Measurements from ENCODE around the gene ABO.
"Not testable (repeated sequence)": the region's sequence is repeated elsewhere in the genome, so short reads cannot be mapped to it uniquely, and the experiment has no call there.

ABO gene

DNA sequence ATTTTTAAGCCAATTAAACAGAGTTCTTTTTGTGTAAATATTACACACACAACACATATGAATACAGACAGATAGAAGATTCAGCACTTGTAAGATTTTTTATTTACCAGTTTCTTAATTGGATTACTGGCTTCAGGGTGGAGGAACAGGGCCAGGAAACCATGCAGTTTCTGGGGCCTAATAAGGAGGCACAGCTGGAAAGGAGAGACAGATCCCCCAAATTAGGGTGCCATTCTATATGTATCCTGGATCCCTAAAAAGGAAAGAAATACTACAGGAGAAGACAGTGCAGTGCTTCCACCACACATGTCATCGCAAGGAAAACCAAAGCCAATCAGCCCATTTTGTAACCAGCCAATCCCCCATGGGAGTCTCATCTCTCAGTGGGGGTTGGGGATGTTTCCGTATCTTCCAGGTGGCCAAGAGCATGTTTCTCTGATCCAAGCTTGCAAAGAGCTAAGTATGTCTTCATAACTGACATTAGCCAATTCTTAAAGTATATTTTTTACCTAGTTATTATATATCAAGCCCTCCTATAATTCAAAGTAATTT, 15.8 kb upstream of the ABO start:
- no peak for DNase-seq (ENCODE audit: low read depth in 3 of 3)

DNA sequence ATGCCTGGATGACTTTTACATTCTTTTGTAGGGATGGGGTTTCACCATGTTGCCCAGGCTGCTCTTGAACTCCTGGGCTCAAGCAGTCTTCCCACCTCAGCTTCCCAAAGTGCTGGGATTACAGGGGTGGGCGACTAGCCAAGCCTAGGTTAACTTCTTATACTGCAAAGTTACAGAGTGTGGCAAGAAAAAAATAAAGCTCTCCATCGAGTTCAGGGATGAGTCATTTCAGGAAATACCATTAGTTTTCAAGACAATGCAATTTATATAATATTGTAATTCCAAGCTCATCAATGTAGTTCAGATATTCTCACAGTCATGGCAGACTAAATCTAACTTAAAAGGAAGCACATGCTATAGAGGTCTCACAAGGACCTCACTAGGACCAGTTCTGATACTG, 11.5 kb upstream of the ABO start:
- DNase-seq (ENCODE audit: low read depth in 3 of 3) = no peak

DNA sequence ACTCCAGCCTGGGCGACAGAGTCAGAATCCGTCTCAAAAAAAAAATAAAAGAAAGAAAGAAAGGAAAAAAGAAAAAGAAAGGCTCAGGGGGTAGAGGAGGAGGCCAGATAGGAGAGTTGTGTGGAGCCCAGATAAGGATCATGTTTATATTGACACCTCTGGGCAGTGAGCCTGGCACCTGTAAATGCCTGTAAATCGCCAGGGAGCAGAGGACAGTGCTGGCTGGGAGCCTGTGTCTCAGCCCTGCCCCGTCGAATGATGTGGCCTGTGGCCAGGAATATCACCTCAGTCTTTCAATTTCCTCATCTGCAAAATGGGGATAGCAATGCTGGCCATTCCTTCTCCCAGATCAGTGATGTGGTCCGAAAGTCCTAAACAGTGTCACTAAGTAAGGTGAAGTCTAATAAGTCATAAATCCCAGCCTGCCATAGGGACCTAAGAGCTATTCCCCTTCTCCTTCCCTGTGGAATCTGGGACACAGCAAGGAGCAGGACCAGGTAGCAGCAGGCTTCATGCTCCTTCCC, 10.3 kb upstream of the ABO start:
- DNase-seq (ENCODE audit: low read depth in 3 of 3) = no peak

DNA sequence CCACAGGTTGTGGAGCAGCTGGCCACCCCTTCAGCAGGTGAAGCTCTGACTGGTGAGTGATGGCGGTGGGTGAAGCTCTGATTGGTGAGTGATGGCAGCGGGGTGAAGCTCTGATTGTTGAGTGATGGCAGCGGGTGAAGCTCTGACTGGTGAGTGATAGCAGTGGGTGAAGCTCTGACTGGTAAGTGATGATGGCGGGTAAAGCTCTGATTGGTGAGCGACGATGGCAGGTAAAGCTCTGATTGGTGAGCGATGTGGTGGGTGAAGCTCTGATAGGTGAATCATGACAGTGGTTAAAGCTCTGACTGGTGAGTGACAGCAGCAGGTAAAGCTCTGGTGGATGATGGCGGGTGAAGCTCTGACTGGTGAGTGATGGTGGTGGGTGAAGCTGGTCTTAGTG, 9.4 kb upstream of the ABO start:
- no peak for DNase-seq (ENCODE audit: low read depth in 3 of 3)

DNA sequence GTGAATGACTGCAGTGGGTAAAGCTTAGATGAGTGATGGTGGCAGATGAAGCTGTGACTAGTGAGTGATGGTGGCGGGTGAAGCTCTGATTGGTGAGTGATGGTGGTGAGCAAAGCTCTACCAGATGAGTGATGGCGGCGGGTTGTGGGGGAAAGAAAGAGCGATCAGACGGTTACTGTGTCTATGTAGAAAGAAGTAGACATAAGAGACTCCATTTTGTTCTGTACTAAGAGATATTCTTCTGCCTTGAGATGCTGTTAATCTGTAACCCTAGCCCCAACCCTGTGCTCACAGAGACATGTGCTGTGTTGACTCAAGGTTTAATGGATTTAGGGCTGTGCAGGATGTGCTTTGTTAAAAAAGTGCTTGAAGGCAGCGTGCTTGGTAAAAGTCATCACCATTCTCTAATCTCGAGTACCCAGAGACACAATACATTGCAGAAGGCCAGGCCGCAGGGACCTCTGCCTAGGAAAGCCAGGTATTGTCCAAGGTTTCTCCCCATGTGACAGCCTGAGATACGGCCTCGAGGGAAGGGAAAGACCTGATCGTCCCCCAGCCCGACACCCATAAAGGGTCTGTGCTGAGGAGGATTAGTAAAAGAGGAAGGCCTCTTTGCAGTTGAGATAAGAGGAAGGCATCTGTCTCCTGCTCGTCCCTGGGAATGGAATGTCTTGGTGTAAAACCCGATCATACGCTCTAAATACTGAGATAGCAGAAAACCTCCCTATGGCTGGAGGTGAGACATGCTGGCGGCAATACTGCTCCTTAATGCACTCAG, 8.4 kb upstream of the ABO start:
- DNase-seq (ENCODE audit: low read depth in 3 of 3) = not testable (repeated sequence)

DNA sequence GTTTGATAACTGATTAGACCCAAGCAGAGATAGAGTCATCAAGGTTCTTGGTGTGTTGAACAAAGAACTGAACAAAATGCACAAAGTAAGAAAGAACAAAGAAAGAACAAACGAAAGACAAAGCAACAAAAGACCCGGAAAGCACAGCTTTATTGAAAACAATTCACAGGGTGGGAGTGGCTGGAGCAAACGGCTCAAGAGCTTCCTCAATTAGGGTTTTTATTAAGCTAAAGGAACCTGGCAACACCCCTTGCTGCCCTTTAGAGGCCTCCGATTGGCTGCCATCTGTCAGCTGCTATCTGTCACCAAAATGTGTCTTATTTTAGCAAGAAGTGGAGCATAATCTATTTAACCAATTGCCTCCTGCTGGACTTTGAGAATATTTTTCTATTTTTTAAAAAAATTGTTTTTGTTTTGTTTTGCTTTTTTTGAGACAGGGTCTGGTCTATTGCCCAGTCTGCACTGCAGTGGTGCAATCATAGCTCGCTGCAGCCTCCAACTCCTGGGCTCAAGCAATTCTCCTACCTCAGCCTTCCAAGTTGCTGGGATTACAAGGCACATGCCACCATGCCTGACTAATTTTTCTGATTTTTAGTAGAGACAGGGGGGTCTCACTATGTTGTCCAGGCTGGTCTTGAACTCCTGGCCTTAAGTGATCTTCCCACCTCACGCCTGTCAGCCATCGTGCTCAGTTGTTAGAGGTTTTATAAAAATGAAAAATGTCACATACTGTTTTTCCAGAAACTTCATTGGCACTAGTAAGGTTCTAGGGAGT, 7.7 kb upstream of the ABO start:
- no peak for DNase-seq (ENCODE audit: low read depth in 3 of 3)

DNA sequence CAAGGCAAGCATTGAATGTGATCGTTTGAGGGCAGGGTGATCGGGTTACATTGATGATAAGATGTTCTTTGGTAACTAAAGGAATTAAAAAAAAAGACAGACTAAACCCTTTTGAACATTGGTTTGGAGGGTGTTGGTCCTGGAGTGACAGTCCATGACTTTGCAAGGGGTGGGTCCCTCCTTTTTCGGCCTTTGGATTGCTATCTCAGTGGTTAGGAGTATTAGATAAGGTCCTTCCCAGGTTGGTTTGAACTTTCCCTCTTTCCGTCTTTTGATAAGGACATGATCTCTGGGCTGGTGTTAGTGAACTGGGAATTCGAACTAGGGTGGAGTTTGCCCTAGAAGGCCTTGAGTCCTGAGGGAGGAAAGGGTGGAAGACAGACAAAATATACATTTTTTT, 5.4 kb upstream of the ABO start:
- no peak for DNase-seq (ENCODE audit: low read depth in 3 of 3)

DNA sequence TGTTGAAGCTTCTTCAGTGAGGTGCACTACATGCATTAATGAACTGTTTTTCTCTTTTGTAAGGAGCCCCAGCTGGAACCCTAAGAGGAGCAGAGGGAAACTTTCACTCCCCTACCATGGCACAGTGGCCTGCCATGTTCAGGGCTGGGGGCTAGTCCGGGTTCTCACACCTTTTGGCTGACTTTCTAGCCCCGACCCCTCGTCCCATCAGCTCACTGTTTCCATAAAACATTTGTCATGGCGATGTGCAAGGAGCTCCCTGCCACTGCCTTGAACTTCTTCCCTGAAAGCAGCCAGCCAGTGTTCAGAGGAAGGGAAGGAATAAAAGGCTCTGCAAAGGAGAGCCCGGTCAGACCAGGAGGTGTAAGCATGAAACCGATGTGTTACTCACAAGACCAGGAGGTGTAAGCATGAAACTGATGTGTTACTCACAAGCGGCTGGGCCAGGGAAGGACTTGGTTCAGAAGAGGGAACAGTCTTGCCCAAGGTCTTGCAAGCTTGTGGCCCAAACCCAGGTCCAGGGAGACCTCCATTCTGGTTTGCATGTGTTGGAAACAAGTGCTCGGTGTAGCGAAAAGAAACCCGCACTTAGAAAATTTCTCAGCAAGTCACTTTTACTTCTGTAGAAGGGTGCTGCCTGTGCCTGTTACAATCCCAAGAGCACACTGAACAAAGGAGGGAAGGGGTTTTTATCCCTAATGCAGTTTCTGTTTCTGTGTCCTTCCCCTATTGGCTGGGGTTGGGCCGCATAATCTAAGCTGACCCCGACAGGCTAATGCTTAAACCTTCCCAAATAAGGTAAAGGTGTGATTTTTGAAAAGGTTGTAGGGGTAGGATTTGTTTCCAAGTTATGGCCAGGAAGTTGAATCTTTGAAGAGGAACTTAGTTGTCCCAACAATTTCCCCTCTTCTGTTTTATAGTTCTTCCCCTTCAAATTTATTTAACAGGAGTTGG, 3.4 kb upstream of the ABO start:
- no peak for DNase-seq (ENCODE audit: low read depth in 3 of 3)

DNA sequence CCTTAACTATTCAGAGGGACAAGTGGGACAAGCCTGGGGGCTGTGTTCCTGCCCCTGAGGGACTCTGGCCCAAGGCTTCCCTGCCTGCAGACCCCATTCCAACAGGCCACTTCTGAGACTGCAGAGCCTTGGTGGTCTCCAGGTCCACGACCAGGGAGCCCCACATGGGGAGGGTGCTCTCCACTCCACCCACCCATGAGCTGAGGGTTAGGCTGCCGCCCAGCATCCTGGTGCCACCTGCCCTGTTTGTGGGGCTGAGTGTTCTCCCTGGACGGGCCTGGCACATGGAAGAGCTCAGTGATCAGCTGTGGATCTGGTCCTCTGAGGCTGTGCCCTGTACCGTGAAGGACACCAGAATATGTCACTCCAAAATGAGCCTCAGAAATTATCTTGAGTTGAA, 2.5 kb upstream of the ABO start:
- no peak for DNase-seq (ENCODE audit: low read depth in 3 of 3)

DNA sequence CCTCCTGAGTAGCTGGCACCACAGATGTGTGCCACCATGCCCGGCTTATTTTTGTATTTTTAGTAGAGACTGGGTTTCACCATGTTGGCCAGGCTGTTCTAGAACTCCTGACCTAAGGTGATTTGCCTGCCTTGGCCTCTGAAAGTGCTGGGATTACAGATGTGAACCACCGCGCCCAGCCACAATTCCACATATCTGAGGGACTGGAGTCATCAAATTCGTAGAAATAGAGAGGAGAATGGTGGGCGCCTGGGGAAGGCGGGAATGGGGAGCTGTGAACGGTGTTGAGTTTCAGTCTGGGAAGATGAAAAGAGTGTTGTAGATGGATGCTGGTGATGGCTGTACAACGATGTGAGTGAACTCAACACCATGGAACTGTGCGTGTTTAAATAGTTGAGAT, 1.9 kb upstream of the ABO start:
- no peak for DNase-seq (ENCODE audit: low read depth in 3 of 3)

DNA sequence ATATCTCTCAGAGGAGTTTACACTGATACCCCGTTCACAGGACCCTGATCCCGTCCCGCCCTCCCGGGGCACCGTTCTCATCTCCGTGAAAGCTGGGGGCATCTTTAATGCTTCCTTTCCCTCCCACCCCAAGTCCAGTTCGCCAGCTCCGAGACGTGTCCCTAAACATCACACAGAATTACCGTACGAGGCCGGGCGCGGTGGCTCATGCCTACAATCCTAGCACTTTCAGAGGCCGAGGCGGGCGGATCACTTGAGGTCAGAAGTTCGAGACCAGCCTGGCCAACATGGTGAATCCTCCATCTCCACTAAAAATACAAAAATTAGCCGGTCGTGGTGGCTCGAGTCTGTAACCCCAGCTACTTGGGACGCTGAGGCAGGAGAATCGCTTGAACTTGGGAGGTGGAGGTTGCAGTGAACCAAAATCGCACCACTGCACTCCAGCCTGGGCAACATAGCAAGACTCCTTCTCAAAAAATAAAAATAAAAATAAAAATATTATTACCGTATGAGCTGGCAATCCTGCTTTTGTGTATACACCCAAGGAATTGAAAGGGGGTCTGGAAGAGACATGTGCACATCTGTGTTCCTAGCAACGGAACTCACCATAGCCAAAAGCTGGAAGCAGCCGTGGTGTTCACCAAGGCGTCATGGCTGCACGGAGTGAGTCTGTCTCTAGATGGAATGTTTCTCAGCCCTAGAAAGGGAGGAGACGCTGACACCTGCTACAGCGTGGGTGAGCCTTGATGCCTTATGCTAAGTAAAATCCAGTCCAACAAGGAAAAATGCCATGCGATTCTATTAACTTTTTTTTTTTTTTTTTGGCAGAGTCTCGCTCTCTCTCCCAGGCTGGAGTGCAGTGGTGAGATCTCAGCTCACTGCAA, 1.2 kb upstream of the ABO start:
- DNase-seq (ENCODE audit: low read depth in 3 of 3) = no peak

DNA sequence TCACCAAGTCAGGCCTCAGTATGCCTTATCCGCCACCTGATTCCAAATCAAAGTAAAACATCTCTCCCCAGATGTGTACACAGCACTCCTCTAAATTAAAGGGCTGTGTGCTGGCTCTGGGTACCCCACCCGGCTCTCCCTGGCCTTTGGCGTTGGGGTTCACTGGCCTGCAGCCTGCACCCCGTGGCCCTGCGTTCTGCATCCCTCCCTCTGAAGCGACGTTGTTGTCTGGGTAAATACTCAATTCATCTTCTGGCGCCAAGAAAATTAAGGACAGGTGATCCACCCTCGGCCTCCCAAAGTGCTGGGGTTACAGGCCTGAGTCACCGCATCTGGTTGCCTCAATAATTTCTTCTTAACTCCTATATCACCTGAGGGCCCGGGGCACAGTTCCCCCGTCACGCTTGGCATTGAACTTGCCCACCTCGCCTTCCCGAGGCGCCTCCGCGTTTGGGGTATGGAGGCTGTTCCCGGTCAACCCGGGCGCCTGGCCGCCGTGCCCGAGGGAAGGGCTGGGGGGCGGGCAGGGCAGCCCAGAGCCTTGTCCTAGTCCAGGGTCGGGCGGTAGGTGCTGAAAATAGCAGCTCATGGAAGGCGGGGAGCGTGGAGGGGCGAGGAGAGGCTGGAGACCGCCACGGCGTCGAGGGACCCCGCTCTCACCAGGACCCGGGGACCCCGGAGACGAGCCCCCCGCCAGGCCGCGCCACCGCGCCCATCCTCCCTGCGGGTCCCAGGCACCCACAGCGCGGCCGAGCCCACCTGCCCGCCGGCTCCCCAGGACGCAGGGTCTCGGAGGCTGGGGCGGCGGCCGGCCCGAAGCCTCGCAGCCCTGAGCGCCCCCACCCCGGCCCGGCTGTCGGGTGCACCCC, 531 bp downstream of the ABO start:
- no peak for DNase-seq (ENCODE audit: low read depth in 3 of 3)

DNA sequence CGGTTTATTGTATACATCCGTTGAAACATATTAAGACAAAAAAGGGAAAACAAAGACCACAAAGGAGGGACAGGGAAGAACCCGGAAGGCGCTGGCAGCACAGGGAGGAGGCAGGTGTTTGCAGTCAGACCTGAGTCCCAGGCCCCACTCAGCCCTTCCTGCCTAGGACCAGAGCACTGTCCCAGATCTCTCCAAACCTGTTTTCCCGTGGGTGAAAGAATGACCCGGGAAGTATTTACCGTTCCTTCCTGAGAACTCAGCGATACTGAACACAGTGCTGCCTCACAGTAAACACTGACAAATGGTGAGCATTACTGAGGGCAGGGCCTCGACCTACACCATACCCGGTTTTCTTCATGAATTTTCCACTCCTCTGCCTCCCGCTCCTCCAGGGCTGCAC, 1.2 kb downstream of the ABO start:
- DNase-seq (ENCODE audit: low read depth in 3 of 3) = no peak

DNA sequence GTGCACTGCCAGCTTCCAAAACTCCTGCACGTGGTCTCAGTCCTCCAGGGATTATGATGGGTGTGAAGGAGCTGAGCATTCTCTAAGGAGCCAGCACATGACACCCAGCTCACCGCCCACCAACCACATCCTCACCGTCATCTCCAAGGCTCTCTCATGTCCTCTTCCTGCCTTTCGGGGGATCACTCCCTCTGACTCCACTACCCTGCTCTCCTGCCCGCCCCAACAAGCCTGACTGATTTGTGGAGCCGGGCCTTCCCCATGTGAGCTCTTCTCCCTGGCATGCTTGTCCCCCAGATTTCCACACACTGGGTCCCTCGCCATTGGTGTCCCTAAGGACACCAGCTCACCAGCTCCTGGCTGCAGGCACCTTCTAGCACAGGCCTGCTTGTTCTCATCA, 1.9 kb downstream of the ABO start:
- no peak for DNase-seq (ENCODE audit: low read depth in 3 of 3)

DNA sequence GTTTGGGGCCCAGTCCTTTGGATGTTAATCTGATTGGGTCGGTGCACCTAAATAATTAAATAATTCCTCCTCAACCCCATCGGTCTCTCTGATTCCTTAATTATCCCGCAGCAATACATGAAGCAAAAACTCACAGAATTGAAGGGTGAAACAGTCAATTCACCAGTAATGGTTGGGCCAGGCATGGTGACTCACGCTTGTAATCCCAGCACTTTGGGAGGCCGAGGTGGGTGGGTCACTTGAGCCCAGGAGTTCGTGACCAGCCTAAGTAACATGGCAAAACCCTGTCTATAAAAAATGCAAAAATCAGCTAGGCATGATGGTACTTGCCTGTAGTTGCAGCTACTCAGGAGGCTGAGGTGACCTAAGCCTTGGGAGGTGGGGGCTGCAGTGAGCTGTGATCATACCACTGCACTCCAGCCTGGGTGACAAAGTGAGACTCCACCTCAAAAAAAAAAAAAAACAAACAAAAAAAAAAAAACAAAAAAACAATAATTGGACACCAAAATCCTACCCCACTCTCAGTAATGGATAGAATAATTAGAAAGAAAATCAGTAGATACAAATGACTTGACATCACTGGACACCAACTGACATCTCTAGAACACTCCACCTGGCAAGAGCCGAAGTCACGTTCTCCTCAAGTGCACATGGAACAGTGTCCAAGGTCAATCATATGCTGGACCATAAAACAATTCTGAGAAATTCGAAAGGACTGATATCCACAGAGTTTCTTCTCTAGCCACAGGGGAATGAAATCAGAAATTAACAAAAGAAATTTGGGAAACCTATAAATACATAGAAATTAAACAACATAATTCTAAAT, 5.3 kb downstream of the ABO start:
- DNase-seq (ENCODE audit: low read depth in 3 of 3) = no peak

DNA sequence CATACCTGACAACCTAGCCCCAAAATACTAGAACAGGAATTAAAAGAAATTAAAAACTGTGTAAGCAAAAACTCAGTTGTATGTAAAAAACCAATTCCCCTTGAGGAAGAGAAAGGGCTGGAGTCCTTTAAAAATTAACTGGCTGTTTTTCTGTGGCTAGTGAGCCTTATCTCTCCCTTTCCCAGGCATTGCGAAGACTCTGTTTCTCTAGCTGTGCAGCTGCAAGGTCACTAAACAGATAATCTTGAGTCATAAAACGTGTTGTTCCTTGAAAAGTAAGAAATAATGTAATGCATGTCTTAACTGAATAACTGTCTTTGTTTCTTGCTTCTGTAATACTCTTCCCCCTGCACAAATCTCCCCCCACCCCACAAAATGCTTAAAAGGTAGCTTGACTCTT, 5.9 kb downstream of the ABO start:
- not testable (repeated sequence) for DNase-seq (ENCODE audit: low read depth in 3 of 3)

DNA sequence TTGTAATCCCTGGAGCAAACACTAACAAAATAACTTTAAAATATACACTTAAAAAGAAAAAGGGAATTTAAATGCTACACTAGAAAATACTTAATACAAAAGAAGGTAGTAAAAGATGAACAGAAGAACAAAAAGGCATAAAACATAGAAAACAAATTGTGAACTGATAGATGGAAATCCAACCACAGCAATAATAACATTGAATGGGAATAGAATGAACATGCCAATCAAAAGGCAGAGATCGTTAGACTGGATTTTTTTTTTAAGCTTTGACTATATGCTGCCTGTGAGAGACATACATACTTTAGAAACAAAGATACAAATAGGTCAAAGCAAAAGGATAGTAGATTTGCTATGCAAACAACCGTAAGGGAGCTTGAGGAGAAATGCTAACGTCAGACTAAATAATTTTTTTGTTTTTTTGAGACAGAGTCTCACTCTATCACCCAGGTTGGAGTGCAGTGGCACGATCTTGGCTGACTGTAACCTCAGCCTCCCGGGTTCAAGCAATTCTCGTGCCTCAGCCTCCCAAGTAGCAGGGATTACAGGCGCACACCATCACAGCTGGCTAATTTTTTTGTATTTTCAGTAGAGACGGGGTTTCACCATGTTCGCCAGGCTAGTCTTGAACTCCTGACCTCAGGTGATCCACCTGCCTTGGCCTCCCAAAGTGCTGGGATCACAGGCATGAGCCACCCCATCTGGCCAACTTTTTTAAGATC, 6.5 kb downstream of the ABO start:
- DNase-seq (ENCODE audit: low read depth in 3 of 3) = no peak

DNA sequence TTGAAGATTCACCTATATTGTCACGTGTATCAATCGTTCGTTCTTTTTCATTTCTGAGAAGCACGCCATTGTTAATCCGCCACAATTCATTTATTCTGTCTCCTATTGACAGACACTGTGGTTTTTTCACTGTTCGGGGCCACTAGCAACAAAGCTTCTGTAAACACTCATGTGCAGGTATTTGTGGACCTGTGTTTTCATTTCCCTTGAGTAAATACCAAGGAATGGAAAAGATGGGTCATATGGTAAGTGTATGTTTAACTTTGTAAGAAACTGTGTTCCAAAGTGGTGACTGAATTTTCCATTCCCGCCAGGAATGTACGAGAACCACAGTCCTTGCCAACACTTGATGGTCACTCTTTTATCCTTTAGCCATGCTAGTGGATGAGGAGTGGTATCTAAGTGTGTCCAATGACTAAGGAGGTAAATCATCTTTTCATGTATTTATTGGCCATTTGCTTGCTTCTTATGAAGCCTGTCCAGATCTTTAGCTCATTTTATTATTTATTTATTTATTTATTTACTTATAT, 10.7 kb downstream of the ABO start:
- DNase-seq (ENCODE audit: low read depth in 3 of 3) = no peak
